ENCODE measurements around the gene NEDD4.
A peak's percentile ranks its signal among the peaks of the same experiment; 100 is the strongest.
"Not testable (repeated sequence)": the region's sequence is repeated elsewhere in the genome, so short reads cannot be mapped to it uniquely, and the experiment has no call there.

Gene NEDD4

GRCh38 chr15:55993111-55993803 is at the start of gene NEDD4:
Gene NEDD4, minus strand, starts transcription at chr15:55993612. Its CDS starts 57 bp downstream, at chr15:55993555.
- peak; percentile 66 to 67 for DNase-seq (ENCODE audit: low read depth in 2 of 2)

GRCh38 chr15:56042498-56042897 is 49.1 kb upstream of the NEDD4 start:
- DNase-seq (ENCODE audit: low read depth in 2 of 2), result no peak

- DNase-seq (ENCODE audit: low read depth in 2 of 2), result no peak
Observed at GRCh38 chr15:56042031-56042430, 48.6 kb upstream of the NEDD4 start.

DNA sequence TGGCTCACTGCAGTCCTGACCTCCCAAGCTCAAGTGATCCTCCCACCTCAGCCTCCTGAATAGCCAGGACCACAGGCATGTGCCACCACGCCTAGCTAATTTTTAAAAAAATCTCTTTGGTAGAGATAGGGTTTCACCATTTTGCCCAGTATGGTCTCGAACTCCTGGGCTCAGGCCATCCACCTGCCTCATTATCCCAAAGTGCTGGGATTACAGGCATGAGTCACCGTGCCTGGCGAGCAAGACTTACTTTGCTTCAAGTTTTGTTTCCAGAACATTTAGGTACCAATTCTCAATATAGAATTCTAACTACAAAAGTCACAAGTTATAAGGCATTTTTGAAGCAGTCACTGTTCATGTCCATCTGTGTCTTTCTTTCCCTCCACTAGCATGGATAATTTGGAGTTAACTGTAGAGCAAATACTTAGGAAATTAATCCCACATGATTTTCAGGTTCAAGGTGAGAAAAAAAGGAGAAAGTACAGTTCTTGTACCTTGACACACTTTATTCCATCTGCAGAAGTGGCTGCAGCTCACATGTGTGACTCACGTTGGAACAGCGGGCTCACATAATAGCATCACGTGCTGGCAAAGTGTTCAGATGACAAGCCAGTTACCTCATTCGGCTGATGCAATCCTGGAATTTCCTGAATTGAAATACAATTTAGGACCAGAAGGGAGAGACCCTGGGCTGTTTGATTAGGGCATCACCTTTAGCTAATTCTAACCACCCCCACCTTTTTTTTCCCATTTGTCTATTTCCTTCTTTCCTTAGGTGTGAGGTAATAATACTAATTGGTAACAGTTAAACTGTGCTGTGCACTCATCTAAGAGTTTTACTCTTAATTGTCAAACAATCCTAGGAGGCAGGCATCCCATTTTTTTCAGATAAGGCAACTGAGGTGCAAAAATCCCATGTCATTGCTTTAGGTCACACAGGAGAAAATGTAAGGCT is 46.9 kb upstream of the NEDD4 start:
- DNase-seq (ENCODE audit: low read depth in 2 of 2), result no peak

GRCh38 chr15:56038707-56039106 is 45.3 kb upstream of the NEDD4 start:
- DNase-seq (ENCODE audit: low read depth in 2 of 2), result no peak

DNA sequence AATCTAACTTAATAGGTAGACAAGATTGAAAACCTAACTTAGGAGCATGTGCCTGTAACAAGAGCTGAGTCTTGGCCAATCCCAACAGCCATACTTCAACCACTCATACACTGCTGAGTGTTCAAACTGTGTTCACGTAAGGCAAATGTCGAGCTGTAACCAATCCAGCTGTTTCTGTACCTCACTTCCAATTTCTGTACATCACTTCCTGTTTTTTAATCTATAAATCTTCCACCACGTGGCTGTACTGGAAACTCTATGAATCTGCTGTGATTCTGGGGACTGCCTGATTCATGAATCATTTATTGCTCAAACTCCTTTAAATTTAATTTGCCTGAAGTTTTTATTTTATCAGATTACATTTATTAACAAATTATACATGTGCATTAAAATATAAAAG is 44.6 kb upstream of the NEDD4 start:
- DNase-seq (ENCODE audit: low read depth in 2 of 2), result no peak

GRCh38 chr15:56036546-56037067 is 43.2 kb upstream of the NEDD4 start:
- no peak for DNase-seq (ENCODE audit: low read depth in 2 of 2)

GRCh38 chr15:56035166-56035565 is 41.8 kb upstream of the NEDD4 start:
- no peak for DNase-seq (ENCODE audit: low read depth in 2 of 2)

GRCh38 chr15:56034514-56034913 is 41.1 kb upstream of the NEDD4 start:
- DNase-seq (ENCODE audit: low read depth in 2 of 2), result no peak

DNA sequence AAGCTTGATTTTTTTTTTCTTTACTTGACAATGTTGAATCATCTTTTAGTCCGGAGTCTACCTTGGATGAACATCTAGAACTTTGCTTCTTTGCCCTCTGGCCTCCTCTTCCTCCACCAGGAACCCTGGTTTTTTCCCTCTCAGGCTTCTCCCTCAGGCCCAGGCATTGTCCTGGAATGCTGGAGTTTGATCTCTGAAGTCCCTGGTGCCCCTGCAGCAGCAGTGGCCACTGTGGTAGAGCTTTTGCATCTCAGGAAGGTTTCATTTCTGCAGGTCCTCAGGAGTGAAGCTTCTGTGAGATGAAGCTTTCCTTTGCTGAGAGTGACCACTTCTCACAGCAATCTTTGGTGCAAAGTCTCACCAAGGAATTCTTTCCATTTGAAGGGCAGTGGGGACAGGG is 39.0 kb upstream of the NEDD4 start:
- no peak for DNase-seq (ENCODE audit: low read depth in 2 of 2)

GRCh38 chr15:56031836-56032235 is 38.4 kb upstream of the NEDD4 start:
- DNase-seq (ENCODE audit: low read depth in 2 of 2), result no peak

DNA sequence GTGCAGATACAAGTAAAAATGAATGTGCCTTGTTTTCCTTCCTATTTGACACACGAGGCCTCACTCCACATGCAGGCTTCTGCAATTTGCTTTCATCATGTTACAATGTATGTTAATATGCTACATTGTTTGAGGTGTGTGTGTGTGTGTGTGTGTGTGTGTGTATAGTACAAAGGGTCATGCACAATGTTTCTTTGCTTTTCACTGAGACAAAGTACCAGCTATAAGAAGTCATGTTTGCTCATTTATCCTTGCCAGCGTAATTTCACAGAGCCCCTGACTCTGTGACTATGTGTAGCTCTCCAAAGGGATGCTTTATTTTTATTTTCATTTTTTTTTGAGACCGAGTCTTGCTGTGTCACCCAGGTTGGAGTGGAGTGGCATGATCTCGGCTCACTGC is 38.0 kb upstream of the NEDD4 start:
- no peak for DNase-seq (ENCODE audit: low read depth in 2 of 2)

- no peak for DNase-seq (ENCODE audit: low read depth in 2 of 2)
Observed at GRCh38 chr15:56028430-56028829, 35.0 kb upstream of the NEDD4 start.

DNA sequence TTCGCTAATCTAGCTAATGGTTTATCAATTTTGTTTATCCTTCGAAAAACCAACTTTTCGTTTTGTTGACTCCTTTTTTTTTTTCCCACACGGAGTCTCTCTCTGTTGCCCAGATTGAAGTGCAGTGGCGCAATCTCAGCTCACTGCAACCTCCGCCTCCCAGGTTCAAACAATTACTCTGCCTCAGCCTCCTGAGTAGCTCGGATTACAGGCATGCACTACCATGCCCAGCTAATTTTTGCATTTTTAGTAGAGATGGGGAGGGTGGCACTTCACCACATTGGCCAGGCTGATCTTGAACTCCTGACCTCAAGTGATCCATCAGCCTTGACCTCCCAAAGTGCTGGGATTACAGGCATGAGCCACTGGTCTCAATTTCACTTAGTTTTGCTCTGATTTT is 29.7 kb upstream of the NEDD4 start:
- not testable (repeated sequence) for DNase-seq (ENCODE audit: low read depth in 2 of 2)

- no peak for DNase-seq (ENCODE audit: low read depth in 2 of 2)
Observed at GRCh38 chr15:56019819-56020486, 26.5 kb upstream of the NEDD4 start.

GRCh38 chr15:56019060-56019793 is 25.8 kb upstream of the NEDD4 start:
- no peak for DNase-seq (ENCODE audit: low read depth in 2 of 2)

DNA sequence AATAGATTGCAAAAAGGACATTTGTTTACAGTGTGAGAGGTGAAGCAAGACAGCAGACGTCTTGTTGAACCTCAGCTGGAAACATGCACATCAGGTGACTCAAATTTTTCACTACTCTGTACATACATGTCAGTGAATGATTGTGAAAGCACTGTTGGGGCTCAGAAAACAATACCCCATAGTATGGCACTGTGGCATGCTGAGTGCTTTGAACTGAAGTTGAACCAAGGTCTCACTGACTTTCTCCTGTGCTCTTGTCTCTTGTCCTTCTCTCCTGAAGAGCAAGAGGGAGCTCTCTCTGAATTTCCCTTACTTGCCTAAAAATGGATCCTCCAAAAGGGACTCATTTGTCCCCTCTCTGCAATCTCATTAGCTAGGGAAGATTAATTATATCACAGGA is 24.5 kb upstream of the NEDD4 start:
- DNase-seq (ENCODE audit: low read depth in 2 of 2), result no peak

GRCh38 chr15:56017511-56017910 is 24.1 kb upstream of the NEDD4 start:
- no peak for DNase-seq (ENCODE audit: low read depth in 2 of 2)

- DNase-seq (ENCODE audit: low read depth in 2 of 2), result no peak
Observed at GRCh38 chr15:56016281-56016680, 22.9 kb upstream of the NEDD4 start.

DNA sequence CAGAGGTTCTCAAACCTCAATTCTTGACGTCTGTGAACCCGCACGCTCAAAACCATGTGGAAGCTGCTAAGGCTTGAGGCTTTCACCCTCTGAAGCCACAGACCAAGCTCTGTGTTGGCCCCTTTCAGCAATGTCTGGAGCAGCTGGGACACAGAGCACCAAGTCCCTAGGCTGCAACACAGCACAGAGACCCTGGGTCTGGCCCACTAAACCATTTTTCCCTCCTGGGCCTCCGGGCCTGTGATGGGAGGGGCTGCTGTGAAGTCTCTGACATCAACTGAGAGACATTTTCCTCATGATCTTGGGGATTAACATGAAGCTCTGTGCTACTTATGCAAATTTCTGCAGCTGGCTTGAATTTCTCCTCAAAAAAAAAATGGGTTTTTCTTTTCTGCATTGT is 21.3 kb upstream of the NEDD4 start:
- no peak for DNase-seq (ENCODE audit: low read depth in 2 of 2)

DNA sequence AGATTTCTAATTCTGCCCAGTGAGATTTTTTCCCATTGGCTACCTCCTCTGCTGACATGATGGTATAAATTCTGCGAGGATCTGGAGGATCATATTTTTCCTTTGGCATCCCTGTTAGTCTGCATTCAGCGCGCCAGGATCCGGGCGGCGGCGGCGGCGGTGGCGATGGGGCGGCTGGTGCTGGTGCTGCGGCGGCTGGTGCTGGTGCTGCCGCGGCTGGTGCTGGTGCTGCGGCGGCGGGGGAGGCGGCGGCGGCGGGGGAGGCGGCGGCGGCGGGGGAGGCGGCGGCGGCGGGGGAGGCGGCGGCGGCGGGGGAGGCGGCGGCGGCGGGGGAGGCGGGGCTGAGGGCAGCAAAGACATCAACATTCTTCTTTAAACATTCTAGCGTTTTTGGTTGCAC is 13.6 kb upstream of the NEDD4 start:
- DNase-seq (ENCODE audit: low read depth in 2 of 2), result not testable (repeated sequence)

Measured in activated CD4-positive, alpha-beta T cell treated with anti-CD3 and anti-CD28 coated beads for 24 hours (primary cell).